Measurements from ENCODE around the gene PITX1.
"Not testable (repeated sequence)": the region's sequence is repeated elsewhere in the genome, so short reads cannot be mapped to it uniquely, and the experiment has no call there.

The PITX1 gene

GRCh38 chr5:135033901-135034235 is at the start of gene PITX1:
Gene PITX1 (minus strand): TSS chr5:135034228. CDS start chr5:135033881, 347 bp downstream.
- no peak for DNase-seq

GRCh38 chr5:135083334-135083733 is 49.3 kb upstream of the PITX1 start:
- not testable (repeated sequence) for DNase-seq

- DNase-seq = no peak
Observed at GRCh38 chr5:135081240-135081639, 47.2 kb upstream of the PITX1 start.

- no peak for DNase-seq
Observed at GRCh38 chr5:135079760-135080159, 45.7 kb upstream of the PITX1 start.

GRCh38 chr5:135079099-135079681 is 45.2 kb upstream of the PITX1 start:
- DNase-seq = no peak

GRCh38 chr5:135076801-135077200 is 42.8 kb upstream of the PITX1 start:
- DNase-seq = no peak

GRCh38 chr5:135076051-135076491 is 42.0 kb upstream of the PITX1 start:
- no peak for DNase-seq

- DNase-seq = no peak
Observed at GRCh38 chr5:135075621-135076020, 41.6 kb upstream of the PITX1 start.

- no peak for DNase-seq
Observed at GRCh38 chr5:135073761-135074345, 39.8 kb upstream of the PITX1 start.

GRCh38 chr5:135072387-135073281 is 38.6 kb upstream of the PITX1 start:
- DNase-seq = no peak

- no peak for DNase-seq
Observed at GRCh38 chr5:135071311-135071710, 37.3 kb upstream of the PITX1 start.

GRCh38 chr5:135069895-135070657 is 36.0 kb upstream of the PITX1 start:
- no peak for DNase-seq

- no peak for DNase-seq
Observed at GRCh38 chr5:135069016-135069770, 35.2 kb upstream of the PITX1 start.

- no peak for DNase-seq
Observed at GRCh38 chr5:135067587-135067986, 33.6 kb upstream of the PITX1 start.

- DNase-seq = no peak
Observed at GRCh38 chr5:135066781-135067180, 32.8 kb upstream of the PITX1 start.

- DNase-seq = no peak
Observed at GRCh38 chr5:135065306-135066265, 31.6 kb upstream of the PITX1 start.

- DNase-seq = no peak
Observed at GRCh38 chr5:135064235-135064570, 30.2 kb upstream of the PITX1 start.

- no peak for DNase-seq
Observed at GRCh38 chr5:135063511-135064234, 29.6 kb upstream of the PITX1 start.

GRCh38 chr5:135063056-135063445 is 29.0 kb upstream of the PITX1 start:
- no peak for DNase-seq

- no peak for DNase-seq
Observed at GRCh38 chr5:135062216-135063055, 28.4 kb upstream of the PITX1 start.
